OCI-M2 (cell line): ENCODE results near the gene C5.
"Not testable (repeated sequence)": the region's sequence is repeated elsewhere in the genome, so short reads cannot be mapped to it uniquely, and the experiment has no call there.

Experiments used
- DNase-seq: peaks from one replicate; lab custom pipeline; 2025; ENCODE audit not compliant: unreplicated experiment; lab: John Stamatoyannopoulos, UW

C5 gene

GRCh38 chr9:120982836-120983235 is 67.2 kb downstream of the C5 start:
- no peak for DNase-seq

- no peak for DNase-seq
Observed at GRCh38 chr9:120980951-120981350, 69.1 kb downstream of the C5 start.

- no peak for DNase-seq
Observed at GRCh38 chr9:120979797-120980196, 70.3 kb downstream of the C5 start.

GRCh38 chr9:120978987-120979386 is 71.1 kb downstream of the C5 start:
- DNase-seq = no peak

- DNase-seq = no peak
Observed at GRCh38 chr9:120977321-120977720, 72.8 kb downstream of the C5 start.

- no peak for DNase-seq
Observed at GRCh38 chr9:120974921-120975320, 75.2 kb downstream of the C5 start.

- DNase-seq = no peak
Observed at GRCh38 chr9:120974181-120974580, 75.9 kb downstream of the C5 start.

GRCh38 chr9:120971938-120972337 is 78.1 kb downstream of the C5 start:
- DNase-seq = no peak

GRCh38 chr9:120971471-120971870 is 78.6 kb downstream of the C5 start:
- DNase-seq = not testable (repeated sequence)

GRCh38 chr9:120970244-120970643 is 79.8 kb downstream of the C5 start:
- no peak for DNase-seq

- no peak for DNase-seq
Observed at GRCh38 chr9:120966013-120966369, 84.1 kb downstream of the C5 start.

- DNase-seq = no peak
Observed at GRCh38 chr9:120965344-120966012, 84.6 kb downstream of the C5 start.

- DNase-seq = no peak
Observed at GRCh38 chr9:120961936-120962335, 88.1 kb downstream of the C5 start.

- DNase-seq = no peak
Observed at GRCh38 chr9:120960001-120960400, 90.1 kb downstream of the C5 start.

GRCh38 chr9:120956862-120957261 is 93.2 kb downstream of the C5 start:
- DNase-seq = no peak

GRCh38 chr9:120951960-120952618 is 98.0 kb downstream of the C5 start:
- no peak for DNase-seq

- DNase-seq = no peak
Observed at GRCh38 chr9:120950421-120951388, 99.4 kb downstream of the C5 start.

GRCh38 chr9:120949290-120949689 is 100.8 kb downstream of the C5 start:
- no peak for DNase-seq

- DNase-seq = no peak
Observed at GRCh38 chr9:120948824-120949223, 101.3 kb downstream of the C5 start.

GRCh38 chr9:120947222-120947621 is 102.9 kb downstream of the C5 start:
- no peak for DNase-seq

- no peak for DNase-seq
Observed at GRCh38 chr9:120946259-120946658, 103.8 kb downstream of the C5 start.

- DNase-seq = no peak
Observed at GRCh38 chr9:120944948-120945347, 105.1 kb downstream of the C5 start.
